NCI-H146 (cell line): ENCODE measurements around the gene POTEE.
"Not testable (repeated sequence)": the region's sequence is repeated elsewhere in the genome, so short reads cannot be mapped to it uniquely, and the experiment has no call there.

Source experiments
- DNase-seq: peaks from one replicate; lab custom pipeline; 2025; lab: John Stamatoyannopoulos, UW

The POTEE gene

GRCh38 chr2:131209030-131209772, at the start of gene POTEE:
TSS of gene POTEE (plus strand) at chr2:131209536. CDS start at chr2:131218403, 8,867 bp downstream.
- DNase-seq = not testable (repeated sequence)

- DNase-seq = not testable (repeated sequence)
Measured at GRCh38 chr2:131165562-131165961, 43.8 kb upstream of the POTEE start.

GRCh38 chr2:131168538-131168937, 40.8 kb upstream of the POTEE start:
- DNase-seq = no peak

GRCh38 chr2:131178050-131178449, 31.3 kb upstream of the POTEE start:
- DNase-seq = not testable (repeated sequence)

GRCh38 chr2:131178721-131179418, 30.5 kb upstream of the POTEE start:
- DNase-seq = not testable (repeated sequence)

GRCh38 chr2:131181451-131181850, 27.9 kb upstream of the POTEE start:
- DNase-seq = not testable (repeated sequence)

- not testable (repeated sequence) for DNase-seq
Measured at GRCh38 chr2:131193421-131193820, 15.9 kb upstream of the POTEE start.

- DNase-seq = not testable (repeated sequence)
Measured at GRCh38 chr2:131196186-131196585, 13.2 kb upstream of the POTEE start.

GRCh38 chr2:131201098-131201497, 8.2 kb upstream of the POTEE start:
- no peak for DNase-seq

GRCh38 chr2:131207839-131208238, 1.5 kb upstream of the POTEE start:
- not testable (repeated sequence) for DNase-seq

- DNase-seq = not testable (repeated sequence)
Measured at GRCh38 chr2:131209773-131210104, 403 bp downstream of the POTEE start.

- not testable (repeated sequence) for DNase-seq
Measured at GRCh38 chr2:131210434-131211211, 1.3 kb downstream of the POTEE start.

GRCh38 chr2:131217238-131217986, 8.1 kb downstream of the POTEE start:
- DNase-seq = not testable (repeated sequence)

GRCh38 chr2:131235543-131236449, 26.5 kb downstream of the POTEE start:
- DNase-seq = not testable (repeated sequence)
